ENCODE measurements around the gene EAF2.
A peak's percentile ranks its signal among the peaks of the same experiment; 100 is the strongest.
"Not testable (repeated sequence)": the region's sequence is repeated elsewhere in the genome, so short reads cannot be mapped to it uniquely, and the experiment has no call there.

EAF2 gene

GRCh38 chr3:121821421-121822199 lies 13.4 kb upstream of the EAF2 start:
- H3K9me3 ChIP-seq (ENCODE audit: control insufficient read depth, low read depth, low read length), result peaks cover 10% of the 10 kb centered on the region
- H3K9ac ChIP-seq (ENCODE audit: low read length), result no peak overlapping the region
- no peak overlapping the region for H3K27ac ChIP-seq (ENCODE audit: low read length)
- H3K4me3 ChIP-seq (ENCODE audit: low read length), result no peak overlapping the region
- H3K27me3 ChIP-seq (ENCODE audit: control insufficient read depth, insufficient read depth, low read length), result no peaks in the 10 kb centered on the region
- peaks cover 50% of the 10 kb centered on the region for H3K36me3 ChIP-seq (ENCODE audit: control insufficient read depth, low read depth, low read length)
- H3K4me1 ChIP-seq (ENCODE audit: control insufficient read depth, low read depth, low read length), result no peaks in the 10 kb centered on the region

DNA sequence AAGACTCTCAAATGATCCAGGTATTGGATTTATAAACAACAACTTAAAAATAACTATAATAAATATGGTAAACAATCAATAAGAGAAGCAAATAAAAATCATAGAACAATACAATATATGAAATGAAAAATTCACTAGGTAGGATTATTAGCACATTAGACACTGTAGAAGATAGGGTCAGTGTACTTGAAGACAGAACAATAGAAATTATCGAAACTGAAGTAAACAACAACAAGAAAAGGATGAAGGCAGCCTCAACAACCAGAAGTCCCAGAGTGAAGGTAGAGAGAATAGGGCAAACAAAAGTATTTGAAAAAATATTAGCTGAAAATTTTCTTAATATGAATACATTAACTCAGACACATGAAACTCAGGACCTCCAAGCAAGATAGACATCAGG lies 12.0 kb upstream of the EAF2 start:
- Histone ChIP-seq H3K27me3 (ENCODE audit: control insufficient read depth, insufficient read depth, low read length) (no peaks in the 10 kb centered on the region), H3K4me3 (ENCODE audit: low read length) (no peak overlapping the region), H3K9me3 (ENCODE audit: control insufficient read depth, low read depth, low read length) (peaks cover 10% of the 10 kb centered on the region), H3K9ac (ENCODE audit: low read length) (no peak overlapping the region), H3K4me1 (ENCODE audit: control insufficient read depth, low read depth, low read length) (no peaks in the 10 kb centered on the region), H3K27ac (ENCODE audit: low read length) (no peak overlapping the region), H3K36me3 (ENCODE audit: control insufficient read depth, low read depth, low read length) (peaks cover 57% of the 10 kb centered on the region)

DNA sequence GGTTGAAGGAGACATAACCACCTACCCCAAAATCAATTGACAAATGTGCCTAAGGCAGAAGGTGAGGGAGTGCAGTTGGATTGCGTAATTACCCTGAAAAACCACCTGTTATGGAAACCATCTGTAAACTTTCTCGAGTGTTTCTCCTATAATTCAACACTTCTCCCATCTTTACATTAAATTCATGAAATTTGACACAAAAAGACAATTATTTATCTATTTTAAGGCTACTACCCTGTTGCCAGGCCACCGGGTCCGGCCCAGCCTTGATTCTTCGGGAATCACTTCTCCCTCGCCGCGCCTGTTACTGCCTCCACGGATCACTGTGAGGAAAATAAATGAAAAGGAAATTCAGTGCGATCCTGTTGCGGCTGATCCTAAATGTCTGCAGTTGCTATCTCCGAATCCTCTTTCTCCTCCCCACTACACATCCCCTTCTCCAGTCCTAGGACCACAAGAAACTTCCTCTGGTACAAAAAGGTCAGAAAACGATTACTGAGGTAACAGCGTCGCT lies 795 bp upstream of the EAF2 start:
- H3K36me3 ChIP-seq (ENCODE audit: control insufficient read depth, low read depth, low read length), result peaks cover 12% of the 10 kb centered on the region
- no peaks in the 10 kb centered on the region for H3K9me3 ChIP-seq (ENCODE audit: control insufficient read depth, low read depth, low read length)
- H3K9ac ChIP-seq (ENCODE audit: low read length), result peak overlapping the region; percentile 96
- H3K4me1 ChIP-seq (ENCODE audit: control insufficient read depth, low read depth, low read length), result peaks cover 6% of the 10 kb centered on the region
- peak overlapping the region; percentile 85 for H3K4me3 ChIP-seq (ENCODE audit: low read length)
- peaks cover 15% of the 10 kb centered on the region for H3K27me3 ChIP-seq (ENCODE audit: control insufficient read depth, insufficient read depth, low read length)
- H3K27ac ChIP-seq (ENCODE audit: low read length), result peak overlapping the region; percentile 47

- no peaks in the 10 kb centered on the region for H3K9me3 ChIP-seq (ENCODE audit: control insufficient read depth, low read depth, low read length)
- H3K9ac ChIP-seq (ENCODE audit: low read length), result peak overlapping the region; percentile 96
- H3K27me3 ChIP-seq (ENCODE audit: control insufficient read depth, insufficient read depth, low read length), result peaks cover 15% of the 10 kb centered on the region
- H3K4me3 ChIP-seq (ENCODE audit: low read length), result peak overlapping the region; percentile 85
- H3K27ac ChIP-seq (ENCODE audit: low read length), result no peak overlapping the region
- H3K4me1 ChIP-seq (ENCODE audit: control insufficient read depth, low read depth, low read length), result peaks cover 6% of the 10 kb centered on the region
- peaks cover 8% of the 10 kb centered on the region for H3K36me3 ChIP-seq (ENCODE audit: control insufficient read depth, low read depth, low read length)
Observed at GRCh38 chr3:121835465-121835801, 424 bp downstream of the EAF2 start.

GRCh38 chr3:121836064-121836463 lies 1.1 kb downstream of the EAF2 start:
- peaks cover 6% of the 10 kb centered on the region for H3K4me1 ChIP-seq (ENCODE audit: control insufficient read depth, low read depth, low read length)
- no peaks in the 10 kb centered on the region for H3K9me3 ChIP-seq (ENCODE audit: control insufficient read depth, low read depth, low read length)
- peaks cover 15% of the 10 kb centered on the region for H3K27me3 ChIP-seq (ENCODE audit: control insufficient read depth, insufficient read depth, low read length)
- no peak overlapping the region for H3K27ac ChIP-seq (ENCODE audit: low read length)
- no peak overlapping the region for H3K9ac ChIP-seq (ENCODE audit: low read length)
- peak overlapping the region; percentile 85 for H3K4me3 ChIP-seq (ENCODE audit: low read length)
- H3K36me3 ChIP-seq (ENCODE audit: control insufficient read depth, low read depth, low read length), result peaks cover 8% of the 10 kb centered on the region

DNA sequence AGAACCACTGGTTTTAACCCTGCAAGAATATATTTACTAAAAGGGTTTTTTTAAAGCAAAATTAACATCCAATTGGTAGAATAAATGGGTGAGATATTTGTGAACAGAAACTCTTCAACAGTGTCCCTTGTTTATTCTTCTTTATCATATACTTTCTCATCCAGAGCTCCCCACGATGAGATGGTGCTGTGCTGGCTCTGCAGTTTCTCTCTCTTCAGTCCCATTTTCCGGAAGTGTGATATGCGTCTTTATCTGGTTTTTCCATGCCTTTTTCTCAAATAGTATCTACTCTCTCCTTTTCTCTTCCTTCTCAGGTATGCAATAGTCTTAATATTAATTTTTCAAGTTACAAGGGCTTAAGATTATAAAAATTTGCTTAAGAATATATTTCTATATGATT lies 1.5 kb downstream of the EAF2 start:
- H3K9me3 ChIP-seq (ENCODE audit: control insufficient read depth, low read depth, low read length), result no peaks in the 10 kb centered on the region
- peaks cover 15% of the 10 kb centered on the region for H3K27me3 ChIP-seq (ENCODE audit: control insufficient read depth, insufficient read depth, low read length)
- peaks cover 6% of the 10 kb centered on the region for H3K4me1 ChIP-seq (ENCODE audit: control insufficient read depth, low read depth, low read length)
- peaks cover 8% of the 10 kb centered on the region for H3K36me3 ChIP-seq (ENCODE audit: control insufficient read depth, low read depth, low read length)
- H3K27ac ChIP-seq (ENCODE audit: low read length), result no peak overlapping the region
- no peak overlapping the region for H3K4me3 ChIP-seq (ENCODE audit: low read length)
- no peak overlapping the region for H3K9ac ChIP-seq (ENCODE audit: low read length)

DNA sequence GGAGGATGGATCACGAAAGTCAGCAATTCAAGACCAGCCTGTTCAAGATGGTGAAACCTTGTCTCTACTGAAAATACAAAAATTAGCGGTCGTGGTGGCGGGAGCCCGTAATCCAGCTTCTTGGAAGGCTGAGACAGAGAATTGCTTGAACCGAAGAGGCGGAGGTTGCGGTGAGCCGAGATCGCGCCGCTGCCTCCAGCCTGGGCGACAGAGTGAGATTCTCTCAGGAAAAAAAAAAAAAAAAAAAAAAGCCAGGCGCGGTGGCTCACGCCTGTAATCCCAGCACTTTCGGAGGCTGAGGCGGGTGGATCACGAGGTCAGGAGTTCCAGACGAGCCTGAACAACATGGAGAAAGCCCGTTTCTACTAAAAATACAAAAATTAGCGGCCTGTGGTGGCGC lies 5.0 kb downstream of the EAF2 start:
- Histone ChIP-seq H3K27me3 (ENCODE audit: control insufficient read depth, insufficient read depth, low read length) (peaks cover 15% of the 10 kb centered on the region), H3K36me3 (ENCODE audit: control insufficient read depth, low read depth, low read length) (no peaks in the 10 kb centered on the region), H3K27ac (ENCODE audit: low read length) (no peak overlapping the region), H3K4me3 (ENCODE audit: low read length) (no peak overlapping the region), H3K4me1 (ENCODE audit: control insufficient read depth, low read depth, low read length) (no peaks in the 10 kb centered on the region), H3K9me3 (ENCODE audit: control insufficient read depth, low read depth, low read length) (no peaks in the 10 kb centered on the region), H3K9ac (ENCODE audit: low read length) (no peak overlapping the region)

DNA sequence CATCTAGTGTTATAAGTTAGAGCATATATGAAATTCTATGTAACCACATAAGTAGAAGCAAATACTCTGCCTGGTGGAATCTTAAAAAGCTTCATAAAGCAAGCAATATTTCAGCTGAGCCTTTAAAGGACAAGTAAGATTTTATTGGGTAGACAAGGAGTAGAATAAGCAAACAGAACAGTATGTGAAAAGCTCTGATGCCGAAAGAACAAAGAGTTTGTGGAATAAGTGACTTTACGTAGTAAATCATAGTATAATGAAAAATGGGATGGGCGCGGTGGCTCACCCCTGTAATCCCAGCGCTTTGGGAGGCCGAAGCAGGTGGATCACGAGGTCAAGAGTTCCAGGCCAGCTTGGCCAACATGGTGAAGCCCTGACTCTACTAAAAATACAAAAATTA lies 9.9 kb downstream of the EAF2 start:
- H3K27ac ChIP-seq (ENCODE audit: low read length), result no peak overlapping the region
- H3K9ac ChIP-seq (ENCODE audit: low read length), result no peak overlapping the region
- no peaks in the 10 kb centered on the region for H3K4me1 ChIP-seq (ENCODE audit: control insufficient read depth, low read depth, low read length)
- no peaks in the 10 kb centered on the region for H3K9me3 ChIP-seq (ENCODE audit: control insufficient read depth, low read depth, low read length)
- no peak overlapping the region for H3K4me3 ChIP-seq (ENCODE audit: low read length)
- H3K36me3 ChIP-seq (ENCODE audit: control insufficient read depth, low read depth, low read length), result no peaks in the 10 kb centered on the region
- H3K27me3 ChIP-seq (ENCODE audit: control insufficient read depth, insufficient read depth, low read length), result no peaks in the 10 kb centered on the region

DNA sequence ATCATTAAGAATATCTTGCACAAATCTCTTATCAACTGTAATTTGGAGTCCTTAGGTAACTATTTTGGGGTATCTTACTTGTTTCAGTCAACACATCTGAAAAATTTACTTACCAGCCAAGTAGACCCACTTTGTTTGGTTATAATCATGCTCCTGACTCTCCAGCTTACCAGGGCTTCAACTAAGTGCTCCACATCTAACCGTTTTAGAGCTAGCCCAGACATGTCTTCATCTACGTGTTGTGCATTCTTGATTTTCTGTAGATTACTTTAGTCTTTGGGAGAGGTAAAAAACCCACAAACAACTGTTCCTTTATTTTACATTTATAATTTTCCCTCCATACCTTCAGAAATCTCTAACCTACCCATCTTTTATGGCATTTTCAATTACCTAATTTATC lies 17.2 kb downstream of the EAF2 start:
- Histone ChIP-seq H3K9ac (ENCODE audit: low read length) (no peak overlapping the region), H3K36me3 (ENCODE audit: control insufficient read depth, low read depth, low read length) (no peaks in the 10 kb centered on the region), H3K4me1 (ENCODE audit: control insufficient read depth, low read depth, low read length) (no peaks in the 10 kb centered on the region), H3K4me3 (ENCODE audit: low read length) (no peak overlapping the region), H3K27me3 (ENCODE audit: control insufficient read depth, insufficient read depth, low read length) (no peaks in the 10 kb centered on the region), H3K9me3 (ENCODE audit: control insufficient read depth, low read depth, low read length) (no peaks in the 10 kb centered on the region), H3K27ac (ENCODE audit: low read length) (no peak overlapping the region)

- Histone ChIP-seq H3K4me3 (ENCODE audit: low read length) (no peak overlapping the region), H3K9me3 (ENCODE audit: control insufficient read depth, low read depth, low read length) (no peaks in the 10 kb centered on the region), H3K27ac (ENCODE audit: low read length) (no peak overlapping the region), H3K36me3 (ENCODE audit: control insufficient read depth, low read depth, low read length) (no peaks in the 10 kb centered on the region), H3K4me1 (ENCODE audit: control insufficient read depth, low read depth, low read length) (no peaks in the 10 kb centered on the region), H3K9ac (ENCODE audit: low read length) (no peak overlapping the region), H3K27me3 (ENCODE audit: control insufficient read depth, insufficient read depth, low read length) (no peaks in the 10 kb centered on the region)
Observed at GRCh38 chr3:121855555-121855954, 20.5 kb downstream of the EAF2 start.

DNA sequence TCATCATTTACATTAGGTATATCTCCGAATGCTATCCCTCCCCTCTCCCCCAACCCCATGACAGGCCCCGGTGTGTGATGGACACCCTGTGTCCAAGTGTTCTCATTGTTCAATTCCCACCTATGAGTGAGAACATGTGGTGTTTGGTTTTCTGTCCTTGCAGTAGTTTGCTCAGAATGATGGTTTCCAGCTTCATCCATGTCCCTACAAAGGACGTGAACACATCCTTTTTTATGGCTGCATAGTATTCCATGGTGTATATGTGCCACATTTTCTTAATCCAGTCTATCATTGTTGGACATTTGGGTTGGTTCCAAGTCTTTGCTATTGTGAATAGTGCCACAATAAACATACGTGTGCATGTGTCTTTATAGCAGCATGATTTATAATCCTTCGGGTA lies 22.8 kb downstream of the EAF2 start:
- not testable (repeated sequence) for H3K4me1 ChIP-seq (ENCODE audit: control insufficient read depth, low read depth, low read length); H3K27me3 ChIP-seq (ENCODE audit: control insufficient read depth, insufficient read depth, low read length); H3K9me3 ChIP-seq (ENCODE audit: control insufficient read depth, low read depth, low read length); H3K4me3 ChIP-seq (ENCODE audit: low read length); H3K36me3 ChIP-seq (ENCODE audit: control insufficient read depth, low read depth, low read length); H3K9ac ChIP-seq (ENCODE audit: low read length); H3K27ac ChIP-seq (ENCODE audit: low read length)

DNA sequence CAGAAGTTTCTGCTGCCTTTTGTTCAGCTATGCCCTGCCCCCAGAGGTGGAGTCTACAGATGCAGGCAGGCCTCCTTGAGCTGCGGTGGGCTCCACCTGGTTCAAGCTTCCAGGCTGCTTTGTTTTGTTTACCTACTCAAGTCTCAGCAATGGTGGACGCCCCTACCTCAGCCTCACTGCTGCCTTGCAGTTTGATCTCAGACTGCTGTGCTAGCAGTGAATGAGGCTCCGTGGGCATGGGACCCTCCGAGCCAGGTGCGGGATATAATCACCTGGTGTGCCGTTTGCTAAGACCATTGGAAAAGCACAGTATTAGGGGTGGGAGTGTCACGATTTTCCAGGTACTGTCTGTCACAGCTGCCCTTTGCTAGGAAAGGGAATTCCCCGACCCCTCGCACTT lies 28.2 kb downstream of the EAF2 start:
- not testable (repeated sequence) for H3K4me1 ChIP-seq (ENCODE audit: control insufficient read depth, low read depth, low read length); H3K27ac ChIP-seq (ENCODE audit: low read length); H3K4me3 ChIP-seq (ENCODE audit: low read length); H3K36me3 ChIP-seq (ENCODE audit: control insufficient read depth, low read depth, low read length); H3K9ac ChIP-seq (ENCODE audit: low read length); H3K27me3 ChIP-seq (ENCODE audit: control insufficient read depth, insufficient read depth, low read length); H3K9me3 ChIP-seq (ENCODE audit: control insufficient read depth, low read depth, low read length)

Measured in iPS-18a (cell line).